ENCODE results near the gene ASMTL.

GRCh38 chrX:1449823-1450149 lies 2.9 kb downstream of the ASMTL start:
- TF ChIP-seq CTCF (conservative IDR thresholded peaks at IDR 0.05 in 1 of 2, IDR thresholded peaks at IDR 0.05 in 1 of 2; ENCODE audit: extremely low read depth in 1 of 2, insufficient read depth in 1 of 2, low read depth in 1 of 2, low read length in 2 of 2) (no peak), EZH2 (IDR thresholded peaks at IDR 0.05; ENCODE audit: borderline replicate concordance, low read length) (no peak)
